SW 1271 (cell line): ENCODE measurements around the gene SBDS.
"Not testable (repeated sequence)": the region's sequence is repeated elsewhere in the genome, so short reads cannot be mapped to it uniquely, and the experiment has no call there.

ENCODE experiments used
- DNase-seq, 2 experiments: peaks; one replicate each; lab custom pipeline; 2025; lab: John Stamatoyannopoulos, UW

Gene SBDS

DNA sequence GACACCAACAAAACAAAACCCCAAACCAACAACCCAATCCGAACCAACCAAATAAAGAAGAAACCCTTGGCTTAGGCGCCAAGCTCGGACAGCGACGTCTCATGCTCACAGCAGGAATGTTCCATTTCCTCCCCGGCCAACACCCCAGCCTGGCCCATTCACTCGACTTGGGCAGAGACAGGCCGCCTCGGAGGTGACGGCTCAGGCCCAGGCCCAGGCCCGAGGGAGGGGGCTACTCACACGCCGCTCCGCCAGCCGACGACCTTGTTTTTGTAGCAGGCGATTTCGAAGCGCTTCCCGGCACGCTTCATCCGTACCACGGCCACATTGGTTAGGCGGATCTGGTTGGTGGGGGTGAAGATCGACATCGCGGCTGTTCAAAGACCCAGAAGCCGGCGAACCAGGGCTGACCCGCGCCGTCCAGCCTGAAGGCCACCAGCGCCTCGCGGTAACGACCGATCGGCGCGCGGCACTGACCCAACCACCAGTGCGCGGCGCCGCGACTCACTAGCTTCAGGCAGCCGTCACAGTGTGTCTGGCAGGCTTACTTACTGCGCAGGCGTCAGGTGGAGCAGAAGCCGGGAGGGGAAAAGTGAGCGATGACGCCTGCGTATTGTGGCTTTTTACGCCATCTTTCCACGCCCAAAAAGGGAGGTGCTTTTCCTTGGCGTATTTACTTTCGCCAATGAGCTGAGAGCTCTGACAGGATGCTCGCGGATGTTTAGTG is at the start of gene SBDS:
TSS of gene SBDS (minus strand) at position 537 of the 727 bp plus-strand sequence. CDS start at position 368, 169 bp downstream.
- DNase-seq: peak; percentile 94 to 97

DNA sequence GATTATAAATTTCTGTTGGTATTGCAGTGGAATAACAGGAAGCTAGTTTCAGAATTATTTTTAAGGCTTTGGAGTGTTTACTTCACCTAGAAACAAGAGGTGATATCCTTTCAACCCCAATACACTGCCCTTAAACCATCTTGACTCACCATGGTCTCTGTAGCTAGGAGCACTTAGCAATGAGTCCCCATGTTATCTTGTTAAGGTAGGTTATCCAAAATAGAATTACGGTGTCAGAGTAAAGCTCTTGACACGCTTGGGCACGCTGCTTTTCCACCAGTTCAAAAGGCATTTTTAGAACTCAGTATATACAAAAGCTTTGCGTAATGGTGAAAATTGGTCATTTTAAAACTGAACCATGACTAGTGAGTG is 48.2 kb upstream of the SBDS start:
- not testable (repeated sequence) for DNase-seq

DNA sequence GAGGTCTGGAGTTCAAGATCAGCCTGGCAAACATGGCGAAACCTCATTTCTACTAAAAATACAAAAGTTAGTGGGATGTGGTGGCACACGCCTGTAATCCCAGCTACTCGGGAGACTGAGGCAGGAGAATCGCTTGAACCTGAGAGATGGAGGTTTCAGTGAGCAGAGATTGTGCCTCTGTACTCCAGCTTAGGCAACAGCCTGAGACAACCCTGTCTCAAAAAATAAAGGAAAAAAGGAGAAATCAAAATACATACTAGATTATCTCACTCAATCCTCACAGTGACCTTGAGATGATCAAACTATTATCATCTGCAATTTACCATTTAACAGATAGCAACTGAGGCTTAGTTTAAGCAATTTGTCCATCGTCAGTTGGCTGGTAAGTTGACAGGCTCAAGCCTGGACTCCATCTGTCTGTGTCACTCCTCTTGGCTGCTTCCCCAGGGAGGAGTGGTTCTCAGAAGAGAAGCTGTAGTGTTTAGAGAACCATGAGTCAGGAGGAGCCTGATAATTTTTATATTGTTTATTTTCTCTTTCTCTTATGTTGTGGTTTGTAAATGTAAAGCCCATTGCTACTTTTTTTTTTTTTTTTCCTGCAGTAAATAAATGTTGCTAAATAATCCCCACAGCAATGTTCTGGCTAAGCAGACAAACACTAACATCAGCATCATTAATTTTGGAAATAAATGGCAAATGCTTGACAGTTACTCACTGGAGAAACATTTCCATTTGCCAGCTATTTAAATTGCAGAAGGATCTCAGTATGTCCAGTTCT is 47.6 kb upstream of the SBDS start:
- peak in 1 of 2 experiments; percentile 21 for DNase-seq

DNA sequence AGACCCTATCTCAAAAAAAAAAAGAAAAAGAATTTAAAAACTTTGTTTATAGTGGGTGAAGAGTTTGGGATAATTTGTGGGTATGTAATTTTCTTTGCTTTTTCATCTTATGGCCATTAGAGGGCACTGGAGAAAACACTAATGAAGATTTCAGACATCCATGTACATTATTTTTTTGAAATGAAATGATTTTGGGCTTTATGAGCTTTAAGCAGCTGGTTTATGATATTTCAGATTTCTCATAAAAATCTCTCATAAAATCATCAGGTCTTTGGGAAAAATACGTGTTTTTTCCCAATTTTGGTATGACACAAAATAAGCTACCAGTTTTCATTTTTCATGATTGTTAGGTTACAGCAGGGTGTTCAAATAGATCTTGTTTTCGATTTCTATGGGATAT is 45.4 kb upstream of the SBDS start:
- not testable (repeated sequence) for DNase-seq

DNA sequence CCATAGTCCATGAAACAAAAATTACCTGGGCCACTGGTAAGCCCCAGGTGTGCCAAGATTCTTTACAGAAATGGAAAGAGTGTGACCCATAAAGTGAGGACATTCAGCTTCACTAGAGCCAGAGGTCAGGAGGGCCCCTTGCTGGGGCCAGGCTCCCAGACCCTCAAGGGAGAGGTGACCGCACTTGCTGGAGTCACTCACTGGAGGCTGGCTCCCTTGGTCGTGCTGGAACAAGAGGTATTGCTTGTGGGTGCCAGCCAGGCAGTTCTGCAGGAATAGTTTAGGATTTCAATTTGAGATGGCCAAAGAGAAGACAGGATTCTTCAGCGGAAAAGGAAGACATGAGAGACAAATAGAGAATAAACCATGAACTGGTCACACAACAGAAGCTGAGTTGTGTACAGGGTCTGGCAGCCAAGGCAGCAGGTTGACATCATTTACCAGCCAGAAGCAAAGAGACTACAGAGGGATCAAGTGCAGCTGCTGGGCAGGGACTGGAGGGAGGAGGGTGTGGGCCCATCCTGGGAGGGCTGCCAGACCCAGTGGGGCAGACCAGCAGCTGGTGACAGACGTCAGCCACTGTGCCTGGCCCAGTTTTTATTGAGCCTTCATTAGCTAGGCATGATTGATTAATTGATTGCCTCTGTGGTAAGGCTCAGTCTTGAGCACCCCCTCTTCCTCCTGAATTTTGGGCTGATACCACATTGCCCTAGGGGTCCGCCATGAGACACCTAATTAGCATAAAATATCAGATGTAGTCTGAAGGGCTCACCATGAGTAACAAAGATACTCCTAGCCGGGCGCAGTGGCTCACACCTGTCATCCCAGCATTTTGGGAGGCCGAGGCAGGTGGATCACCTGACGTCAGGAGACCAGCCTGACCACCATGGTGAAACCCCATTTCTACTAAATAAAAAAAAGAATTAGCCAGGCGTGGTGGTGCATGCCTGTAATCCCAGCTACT is 41.3 kb upstream of the SBDS start:
- not testable (repeated sequence) for DNase-seq

DNA sequence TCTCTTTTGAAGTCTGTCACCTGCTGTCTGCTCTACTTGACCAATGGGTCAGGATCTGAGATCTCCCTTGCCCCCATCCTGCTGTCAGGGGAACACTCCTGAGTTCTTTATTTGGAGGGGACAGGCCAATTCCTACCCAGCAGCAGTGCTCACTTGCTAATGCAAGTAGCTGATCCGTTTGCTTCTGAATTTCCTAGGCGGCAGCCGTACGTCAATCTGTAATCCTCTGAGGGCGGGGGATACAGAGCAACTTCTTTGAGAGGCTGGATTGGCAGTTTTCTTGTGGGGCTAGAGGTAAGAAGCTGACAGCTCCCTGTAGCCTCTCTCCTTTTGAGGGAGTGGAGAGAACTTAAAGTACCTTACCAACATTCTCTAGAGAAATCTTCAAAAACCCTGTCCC is 37.9 kb upstream of the SBDS start:
- no peak for DNase-seq

DNA sequence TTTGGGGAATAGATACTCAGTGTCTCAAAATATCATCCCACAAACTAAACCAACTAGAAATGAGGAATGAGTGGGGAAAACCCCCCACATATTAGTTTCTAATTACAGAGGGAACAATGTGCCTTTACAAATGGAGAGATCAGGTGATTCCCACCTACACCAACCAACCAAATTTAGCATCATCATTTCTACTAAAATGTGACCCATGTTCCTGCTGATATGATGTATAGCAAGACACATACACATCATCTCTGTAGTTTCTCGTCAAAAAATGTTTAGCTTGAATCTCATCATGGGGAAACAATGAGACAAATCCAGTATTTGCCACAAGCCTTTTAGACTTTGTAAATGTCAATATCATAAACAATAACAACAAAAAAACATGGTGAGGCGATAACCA is 36.3 kb upstream of the SBDS start:
- not testable (repeated sequence) for DNase-seq

DNA sequence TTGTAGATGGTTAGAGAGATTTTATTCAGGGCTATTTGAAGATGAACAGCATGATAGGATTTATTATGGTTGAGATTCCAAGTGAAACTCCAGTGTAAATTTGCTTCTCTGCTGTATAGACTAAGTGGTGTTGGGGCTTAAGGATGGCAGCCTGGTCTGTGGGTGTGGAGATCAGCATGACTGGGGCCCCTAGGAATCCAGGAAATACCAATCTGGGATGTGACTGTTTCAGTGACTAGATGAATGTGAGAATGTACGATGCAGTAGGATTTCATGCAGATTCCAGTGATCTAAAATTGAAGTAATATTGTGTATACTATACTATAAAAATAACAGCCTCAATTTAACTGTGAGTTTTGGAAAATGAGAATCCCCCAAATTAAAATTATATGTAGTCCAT is 30.1 kb upstream of the SBDS start:
- peak in 1 of 2 experiments; percentile 47 for DNase-seq

DNA sequence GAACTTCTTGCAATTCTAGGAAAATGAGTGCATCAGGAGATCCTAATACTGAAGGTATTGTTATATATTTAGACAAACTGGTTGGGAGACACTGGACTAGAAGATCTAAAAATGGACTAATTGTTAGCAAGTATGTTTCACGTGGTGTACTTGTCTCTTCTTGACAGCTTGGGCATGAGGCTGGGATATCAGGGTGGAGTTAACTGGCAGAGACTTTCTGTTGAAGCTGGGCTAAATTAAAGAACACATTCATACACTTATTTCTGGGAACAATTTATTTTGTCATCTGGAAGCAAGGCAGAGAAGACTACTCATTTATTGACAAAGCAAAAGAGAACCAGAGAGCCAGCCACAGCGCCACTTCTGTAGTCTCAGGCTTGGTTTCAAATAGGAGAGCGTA is 27.1 kb upstream of the SBDS start:
- DNase-seq: no peak

DNA sequence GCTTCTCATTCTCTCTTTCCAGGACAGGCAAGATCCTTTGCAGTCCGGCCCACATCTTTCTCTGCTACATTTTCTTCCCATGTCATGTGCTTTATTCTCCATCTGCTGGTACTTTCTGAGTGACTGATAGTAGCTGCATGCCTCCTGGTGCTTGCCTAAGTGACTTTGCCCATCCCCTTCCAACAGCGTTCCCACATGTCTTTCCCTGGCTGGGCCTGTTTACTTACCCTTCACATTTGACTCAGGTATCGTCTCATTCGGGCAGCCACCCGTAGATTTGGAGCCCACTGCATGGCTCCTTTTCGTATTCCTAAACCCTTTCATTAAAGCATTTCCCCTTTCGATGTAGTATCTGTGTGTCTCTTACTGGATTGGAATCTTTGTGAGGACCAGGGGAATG is 25.9 kb upstream of the SBDS start:
- DNase-seq: no peak

DNA sequence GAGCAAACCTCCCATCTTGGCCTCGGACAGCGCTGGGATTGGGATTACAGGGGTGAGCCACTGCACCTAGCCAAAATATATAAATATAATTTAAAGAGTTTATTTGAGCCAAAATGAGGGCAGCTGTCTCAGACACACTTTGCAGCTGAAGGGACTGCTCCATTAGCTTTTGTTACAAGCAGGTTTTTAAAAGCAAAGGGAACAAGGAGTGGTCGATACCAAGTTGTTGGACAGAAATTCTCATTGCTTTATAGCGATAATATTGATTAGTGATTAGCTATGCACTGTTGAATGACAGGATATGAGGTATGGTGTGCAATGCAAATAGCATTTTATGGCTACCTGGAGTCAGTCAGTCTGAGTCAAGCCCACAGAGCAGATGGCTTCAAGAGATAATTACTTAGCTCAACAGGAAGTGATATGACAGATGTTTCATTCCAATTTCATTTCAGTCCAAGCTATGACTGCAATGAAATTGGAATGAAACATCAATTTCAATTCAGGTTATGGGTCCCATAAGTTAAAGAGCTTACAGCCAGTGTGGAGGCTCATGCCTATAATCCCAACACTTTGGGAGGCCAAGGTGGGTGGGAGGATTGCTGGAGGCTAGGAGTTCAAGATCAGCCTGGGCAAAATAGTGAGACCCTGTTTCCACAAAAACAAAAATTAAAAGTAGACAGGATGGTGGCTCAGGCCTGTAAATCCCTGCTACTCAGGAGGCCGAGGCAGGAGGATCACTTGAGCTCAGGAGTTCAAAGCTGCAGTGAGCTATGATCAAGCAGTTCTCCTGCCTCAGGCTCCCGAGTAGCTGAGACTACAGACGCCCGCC is 24.4 kb upstream of the SBDS start:
- no peak for DNase-seq

DNA sequence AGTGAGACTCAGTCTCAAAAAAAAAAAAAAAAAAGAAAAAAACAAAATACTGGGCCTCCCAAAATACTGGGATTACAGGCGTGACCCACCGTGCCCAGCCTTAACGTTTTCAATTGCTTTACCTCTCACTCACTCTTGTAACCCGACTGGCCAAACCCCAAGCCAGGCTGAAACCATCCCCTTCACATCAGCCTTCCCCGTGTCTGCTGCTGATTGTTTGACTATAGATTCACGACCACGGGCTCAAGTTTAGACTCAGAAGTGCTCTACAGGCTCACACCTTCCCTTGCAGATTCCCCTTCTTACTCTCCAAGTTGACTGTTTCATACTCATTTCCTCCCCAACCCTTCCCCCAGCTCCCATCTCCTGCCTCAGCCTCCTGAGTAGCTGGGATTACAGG is 23.6 kb upstream of the SBDS start:
- no peak for DNase-seq

DNA sequence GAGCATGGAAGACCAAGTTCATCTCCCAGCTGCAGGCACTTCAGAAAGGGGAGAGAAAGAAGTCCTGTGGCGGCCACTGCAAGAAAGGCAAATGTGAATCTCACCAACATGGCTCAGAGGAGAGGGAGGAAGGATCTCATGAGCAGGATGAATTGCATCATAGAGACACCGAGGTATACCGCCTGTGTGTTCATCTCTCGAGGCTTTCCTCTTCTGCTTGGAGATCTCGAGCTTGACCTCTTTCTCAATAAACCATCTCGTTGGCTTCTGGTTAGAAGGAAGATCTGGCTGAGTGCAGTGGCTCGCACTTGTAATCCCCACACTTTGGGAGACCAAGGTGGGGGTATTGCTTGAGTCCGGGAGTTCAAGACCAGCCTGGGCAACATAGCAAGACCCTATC is 22.6 kb upstream of the SBDS start:
- DNase-seq: not testable (repeated sequence)

DNA sequence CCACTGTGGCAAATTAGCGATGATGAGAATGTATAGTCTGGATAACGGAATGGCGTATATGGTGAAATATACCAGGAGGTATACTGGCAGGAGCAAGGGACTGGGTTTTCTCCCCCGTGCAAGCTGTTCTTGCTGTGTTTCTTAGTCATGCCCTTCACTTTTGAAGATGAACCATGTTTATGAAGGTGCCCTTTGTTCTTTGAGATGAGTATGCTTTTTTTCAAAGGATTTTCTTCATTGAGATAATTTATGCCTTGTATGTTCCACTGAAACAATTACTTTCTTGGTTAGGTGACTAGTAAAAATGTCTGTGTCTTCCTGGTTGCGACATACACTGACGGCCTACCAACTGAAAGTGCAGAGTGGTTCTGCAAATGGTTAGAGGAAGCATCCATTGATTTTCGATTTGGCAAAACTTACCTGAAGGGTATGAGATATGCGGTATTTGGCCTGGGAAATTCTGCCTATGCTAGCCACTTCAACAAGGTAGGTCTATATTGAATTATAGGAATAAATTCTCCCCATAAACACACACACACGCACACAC is 18.8 kb upstream of the SBDS start:
- not testable (repeated sequence) for DNase-seq

DNA sequence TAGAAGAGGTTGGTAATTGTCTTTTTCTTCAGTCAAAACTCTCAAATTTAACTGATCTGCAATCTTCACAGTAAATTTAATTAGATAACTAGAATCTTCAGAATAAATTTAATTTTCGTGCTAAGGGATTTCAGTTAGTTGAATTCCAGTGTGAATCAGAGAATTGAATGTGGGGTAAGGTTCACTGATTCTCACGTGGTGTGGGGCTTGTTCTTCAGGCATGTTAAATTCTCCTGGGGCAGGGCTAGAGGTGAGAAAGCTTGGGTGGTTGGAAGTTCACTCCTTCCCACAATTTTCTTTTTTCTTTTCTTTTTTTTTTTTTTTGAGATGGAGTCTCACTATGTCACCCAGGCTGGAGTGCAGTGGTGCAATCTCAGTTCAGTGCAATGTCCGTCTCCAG is 14.3 kb upstream of the SBDS start:
- DNase-seq: not testable (repeated sequence)

DNA sequence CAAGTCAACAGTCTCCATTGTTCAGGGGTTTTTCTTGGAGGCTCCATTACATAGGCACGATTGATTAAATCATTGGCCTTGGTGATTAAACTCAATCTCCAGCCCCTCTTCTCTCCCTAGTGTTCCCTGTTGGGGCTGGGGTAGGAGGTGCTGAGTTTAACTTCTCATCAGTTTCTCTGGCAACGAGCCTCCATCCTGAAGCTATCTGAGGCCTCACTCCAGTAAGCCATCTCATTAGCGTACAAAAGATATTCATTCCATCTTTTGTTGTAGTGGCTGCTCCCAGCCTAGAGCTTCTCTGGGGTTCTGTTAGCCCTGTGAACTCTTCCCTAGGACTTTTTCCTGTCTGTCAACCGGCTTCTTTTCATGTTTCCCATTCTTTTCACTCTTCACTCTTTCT is 12.9 kb upstream of the SBDS start:
- no peak for DNase-seq

DNA sequence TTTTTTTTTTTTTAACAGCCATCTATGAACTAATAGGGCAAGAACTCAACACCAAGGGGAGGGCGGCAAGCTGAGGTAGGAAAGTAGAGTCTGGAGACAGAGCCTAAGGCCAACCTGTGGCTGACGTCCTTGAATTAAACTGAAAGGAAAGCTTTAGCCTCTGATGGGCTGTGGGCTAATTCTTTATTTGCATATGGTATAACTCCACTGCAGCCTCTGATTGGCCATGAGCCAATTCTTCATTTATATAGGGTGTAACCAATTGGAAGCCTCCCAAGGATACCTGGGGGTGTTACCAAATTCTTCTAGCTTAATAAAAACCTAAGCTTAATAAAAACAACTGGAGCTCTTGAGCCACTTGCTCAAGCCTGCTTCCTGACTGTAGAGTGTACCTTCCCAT is 11.6 kb upstream of the SBDS start:
- no peak for DNase-seq

DNA sequence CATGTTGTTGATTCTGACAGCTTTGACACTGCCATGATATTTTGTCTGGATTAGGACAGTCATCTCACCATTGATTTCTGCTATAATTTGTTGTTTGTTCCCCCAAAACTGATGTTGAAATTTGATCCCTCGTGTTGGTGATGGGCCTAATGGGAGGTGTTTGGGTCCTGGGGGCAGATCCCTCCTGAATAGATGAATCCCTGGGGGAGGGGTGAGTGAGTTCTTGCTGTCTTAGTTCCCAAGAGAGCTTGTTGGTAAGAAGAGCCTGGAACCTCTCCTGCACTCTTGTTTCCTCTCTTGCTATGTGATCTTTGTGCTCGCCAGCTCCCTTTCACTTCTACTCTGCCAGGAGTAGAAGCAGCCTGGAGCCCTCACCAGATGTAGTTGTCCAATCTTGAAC is 8.8 kb upstream of the SBDS start:
- not testable (repeated sequence) for DNase-seq

DNA sequence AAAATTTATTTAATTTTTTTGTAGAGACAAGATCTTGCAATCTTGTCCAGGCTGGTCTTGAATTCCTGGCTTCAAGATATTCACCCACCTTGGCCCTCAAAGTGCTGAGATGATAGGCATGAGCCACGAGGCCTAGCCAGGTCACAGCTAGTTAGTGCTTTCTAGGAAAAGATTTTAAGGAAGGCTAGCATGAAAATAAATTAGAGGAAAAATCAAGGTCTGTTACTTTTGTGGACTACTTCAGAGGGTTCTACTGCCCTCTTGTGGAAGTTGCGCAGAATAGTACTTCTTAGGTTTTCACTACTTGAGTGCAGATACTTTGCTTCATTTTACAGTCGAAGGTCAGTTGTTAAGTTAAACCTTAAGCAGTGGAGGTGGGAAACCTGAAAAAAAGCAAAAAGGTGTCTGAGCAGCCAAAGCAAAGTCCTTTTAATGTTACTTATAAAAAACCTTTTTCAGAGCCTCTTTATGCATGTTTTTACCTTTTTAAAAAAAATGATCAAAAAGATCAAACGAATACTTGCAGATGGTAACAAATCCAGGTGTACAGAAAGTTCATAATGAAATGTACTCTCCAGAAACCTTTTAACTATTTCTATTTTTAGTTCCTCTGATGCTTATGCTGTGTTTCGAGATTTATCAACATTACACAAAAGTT is 5.3 kb upstream of the SBDS start:
- DNase-seq: peak in 1 of 2 experiments; percentile 11

DNA sequence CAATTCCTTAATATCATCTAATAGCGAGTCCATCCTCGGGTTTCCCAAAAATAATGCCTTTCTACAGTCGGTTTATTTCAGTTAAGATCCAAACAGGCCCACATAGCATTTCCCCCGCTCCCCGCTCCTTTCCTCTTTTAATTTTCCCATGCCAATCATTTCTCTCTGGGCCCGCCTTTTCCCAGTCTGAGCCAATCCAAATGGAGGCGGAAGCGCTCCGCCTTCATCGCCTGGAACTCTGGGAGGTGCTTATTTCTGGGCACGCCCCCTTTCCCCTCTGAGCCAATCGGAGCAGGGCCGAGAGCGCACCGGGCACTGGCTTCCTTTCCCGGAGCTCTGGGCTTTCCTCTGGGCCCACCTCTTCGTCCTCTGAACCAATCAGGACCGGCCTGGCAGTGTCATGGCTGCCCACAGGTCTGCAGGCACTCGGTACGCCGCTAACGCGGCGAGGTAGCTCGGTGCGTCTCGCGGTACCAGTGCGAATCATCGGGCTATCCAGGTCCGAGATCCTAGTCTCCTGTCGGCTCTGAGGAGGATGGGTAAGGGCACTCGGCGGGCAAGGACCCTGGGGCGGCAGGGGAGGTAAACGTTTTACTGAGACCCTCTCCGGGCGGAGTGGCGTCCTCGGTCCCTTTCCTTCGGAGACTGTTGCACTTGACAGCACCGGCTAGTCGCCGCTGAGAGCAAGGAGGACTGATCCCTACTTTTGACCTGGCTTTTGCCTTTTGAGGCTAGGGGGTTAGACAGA is 1.2 kb upstream of the SBDS start, which contains the start of gene TYW1:
TSS of gene TYW1 (plus strand) at position 390 of the 748 bp plus-strand sequence. CDS start at position 536, 146 bp downstream.
- DNase-seq: peak; percentile 93 to 95
